DOHH2 (cell line): ENCODE measurements around the gene MT2A.

Source experiments
- H3F3A ChIP-seq: fragments of 200-600 bp; sonication (generic), shearing (Covaris generic); 2 replicates; pipeline ENCODE4 v1.6.0; 2016; ENCODE audit warnings: antibody characterized with exemption, mild to moderate bottlenecking; ENCODE audit not compliant: control insufficient read depth, insufficient read depth
- H3K27ac ChIP-seq: fragments of 200-600 bp; sonication (generic); 2 replicates; pipeline ENCODE4 v1.5.1; 2014; ENCODE audit warnings: low read depth, mild to moderate bottlenecking, low read length, moderate library complexity
- H3K27me3 ChIP-seq: fragments of 200-600 bp; sonication (generic); 2 replicates; pipeline ENCODE4 v1.6.1; 2014; ENCODE audit warnings: mild to moderate bottlenecking, low read length, mixed read lengths; ENCODE audit not compliant: control insufficient read depth
- H3K36me3 ChIP-seq: fragments of 200-600 bp; sonication (generic); 2 replicates; pipeline ENCODE4 v1.6.1; 2014; ENCODE audit warnings: mild to moderate bottlenecking, low read length, moderate library complexity, mixed read lengths; ENCODE audit not compliant: control insufficient read depth
- H3K4me1 ChIP-seq: fragments of 200-600 bp; sonication (generic); 2 replicates; pipeline ENCODE4 v1.6.1; 2014; ENCODE audit warnings: mild to moderate bottlenecking, low read length, mixed read lengths; ENCODE audit not compliant: control insufficient read depth
- H3K4me2 ChIP-seq: fragments of 200-600 bp; sonication (generic); 2 replicates; pipeline ENCODE4 v1.6.0; 2014; ENCODE audit warnings: mild to moderate bottlenecking, low read length, moderate library complexity
- H3K4me3 ChIP-seq: fragments of 200-600 bp; sonication (generic); 2 replicates; pipeline ENCODE4 v1.5.1; 2014; ENCODE audit warnings: mild to moderate bottlenecking, low read length, mixed read lengths
- H3K79me2 ChIP-seq: fragments of 200-600 bp; sonication (generic); 2 replicates; pipeline ENCODE4 v1.6.1; 2014; ENCODE audit warnings: mild to moderate bottlenecking, low read length, mixed read lengths; ENCODE audit not compliant: control insufficient read depth
- H3K9me2 ChIP-seq: fragments of 200-600 bp; sonication (generic); replicated peaks from 2 replicates; pipeline ENCODE4 v1.6.1; 2014; ENCODE audit warnings: mild to moderate bottlenecking, low read length, mixed read lengths; ENCODE audit not compliant: control insufficient read depth
- H3K9me3 ChIP-seq: fragments of 200-600 bp; sonication (generic); 2 replicates; pipeline ENCODE4 v1.6.1; 2014; ENCODE audit warnings: antibody characterized with exemption, low read length, mixed read lengths; ENCODE audit not compliant: control insufficient read depth, insufficient read depth
- H4K20me1 ChIP-seq: fragments of 200-600 bp; sonication (generic); 2 replicates; pipeline ENCODE4 v1.6.0; 2014; ENCODE audit warnings: low read depth, mild to moderate bottlenecking, antibody characterized with exemption, low read length, moderate library complexity; ENCODE audit not compliant: control insufficient read depth, insufficient read depth
- EZH2phosphoT487 ChIP-seq: fragments of 200-600 bp; sonication (generic); IDR thresholded peaks from 2 replicates; pipeline ENCODE4 v1.6.1; 2017; ENCODE audit warnings: borderline replicate concordance, mild to moderate bottlenecking, antibody characterized with exemption, low read length, moderate library complexity, mixed read lengths
- TF ChIP-seq, protein P1 (sequence below): fragments of 200-600 bp; sonication (generic); IDR thresholded peaks from one replicate; pipeline ENCODE4 v1.5.1; 2014; ENCODE audit warnings: antibody characterized with exemption, mild to moderate bottlenecking, low read depth, low read length; ENCODE audit not compliant: poor library complexity, severe bottlenecking

MT2A gene

GRCh38 chr16:56632156-56632847 is 23.9 kb downstream of the MT2A start, which contains the start of gene MT1M:
Gene MT1M (plus strand): TSS chr16:56632659. CDS start chr16:56632732, 73 bp downstream.
- no peak within 1 kb of the TSS for H3K27ac ChIP-seq
- no peaks in the 10 kb centered on the region for H3K9me3 ChIP-seq
- no peak within 1 kb of the TSS for H3K4me2 ChIP-seq
- no peaks in the 10 kb centered on the region for H3K4me1 ChIP-seq
- H4K20me1 ChIP-seq, result no peaks in the 10 kb centered on the region
- TF ChIP-seq EZH2phosphoT487, result no peak
- TF ChIP-seq, protein P1, sequence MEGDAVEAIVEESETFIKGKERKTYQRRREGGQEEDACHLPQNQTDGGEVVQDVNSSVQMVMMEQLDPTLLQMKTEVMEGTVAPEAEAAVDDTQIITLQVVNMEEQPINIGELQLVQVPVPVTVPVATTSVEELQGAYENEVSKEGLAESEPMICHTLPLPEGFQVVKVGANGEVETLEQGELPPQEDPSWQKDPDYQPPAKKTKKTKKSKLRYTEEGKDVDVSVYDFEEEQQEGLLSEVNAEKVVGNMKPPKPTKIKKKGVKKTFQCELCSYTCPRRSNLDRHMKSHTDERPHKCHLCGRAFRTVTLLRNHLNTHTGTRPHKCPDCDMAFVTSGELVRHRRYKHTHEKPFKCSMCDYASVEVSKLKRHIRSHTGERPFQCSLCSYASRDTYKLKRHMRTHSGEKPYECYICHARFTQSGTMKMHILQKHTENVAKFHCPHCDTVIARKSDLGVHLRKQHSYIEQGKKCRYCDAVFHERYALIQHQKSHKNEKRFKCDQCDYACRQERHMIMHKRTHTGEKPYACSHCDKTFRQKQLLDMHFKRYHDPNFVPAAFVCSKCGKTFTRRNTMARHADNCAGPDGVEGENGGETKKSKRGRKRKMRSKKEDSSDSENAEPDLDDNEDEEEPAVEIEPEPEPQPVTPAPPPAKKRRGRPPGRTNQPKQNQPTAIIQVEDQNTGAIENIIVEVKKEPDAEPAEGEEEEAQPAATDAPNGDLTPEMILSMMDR, result no peak
- no peaks in the 10 kb centered on the region for H3F3A ChIP-seq
- H3K36me3 ChIP-seq, result no peaks in the 10 kb centered on the region
- no peaks in the 10 kb centered on the region for H3K9me2 ChIP-seq
- H3K4me3 ChIP-seq, result no peak within 1 kb of the TSS
- H3K27me3 ChIP-seq, result peaks cover 56% of the 10 kb centered on the region
- no peaks in the 10 kb centered on the region for H3K79me2 ChIP-seq

DNA sequence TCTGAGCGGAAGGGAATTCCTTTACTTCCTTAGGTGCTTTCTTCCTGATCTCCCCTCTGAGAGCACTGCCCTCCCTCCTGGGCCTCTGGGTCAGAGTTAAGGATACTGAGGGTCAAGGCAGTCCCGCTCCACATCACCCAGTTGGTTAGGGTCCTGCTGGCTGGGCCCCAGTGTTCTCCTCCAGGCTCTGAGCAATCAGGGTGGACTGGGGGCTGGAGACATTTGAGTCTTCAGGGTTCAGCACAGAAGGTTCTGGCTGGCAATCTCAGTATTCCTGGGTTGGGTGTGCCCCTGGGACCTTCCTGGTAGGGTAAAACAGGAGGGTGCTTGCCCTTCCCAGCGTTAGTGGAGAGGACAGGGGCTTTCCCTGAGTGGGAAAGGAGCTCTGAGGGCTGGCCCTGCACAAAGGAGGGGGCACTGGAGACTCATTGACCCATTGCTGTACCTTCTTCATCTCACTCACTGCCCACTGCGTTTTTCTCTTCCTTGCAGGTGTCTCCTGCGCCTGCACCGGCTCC is 24.5 kb downstream of the MT2A start:
- Histone ChIP-seq H3K27me3 (peaks cover 60% of the 10 kb centered on the region), H3K4me2 (no peak overlapping the region), H3K79me2 (no peaks in the 10 kb centered on the region), H3K9me2 (no peaks in the 10 kb centered on the region), H3K9me3 (no peaks in the 10 kb centered on the region), H3F3A (no peaks in the 10 kb centered on the region), H3K36me3 (no peaks in the 10 kb centered on the region), H3K27ac (no peak overlapping the region), H4K20me1 (no peaks in the 10 kb centered on the region), H3K4me1 (no peaks in the 10 kb centered on the region), H3K4me3 (no peak overlapping the region)
- TF ChIP-seq EZH2phosphoT487, result no peak
- TF ChIP-seq, protein P1, result no peak

GRCh38 chr16:56633535-56633934 is 25.2 kb downstream of the MT2A start:
- H3K9me2 ChIP-seq, result no peaks in the 10 kb centered on the region
- H3K27me3 ChIP-seq, result peaks cover 61% of the 10 kb centered on the region
- no peak overlapping the region for H3K27ac ChIP-seq
- H3K9me3 ChIP-seq, result no peaks in the 10 kb centered on the region
- no peaks in the 10 kb centered on the region for H3K36me3 ChIP-seq
- no peaks in the 10 kb centered on the region for H3K4me1 ChIP-seq
- H3K4me2 ChIP-seq, result no peak overlapping the region
- H3F3A ChIP-seq, result no peaks in the 10 kb centered on the region
- H3K4me3 ChIP-seq, result no peak overlapping the region
- TF ChIP-seq, protein P1, result no peak
- TF ChIP-seq EZH2phosphoT487, result no peak
- H4K20me1 ChIP-seq, result no peaks in the 10 kb centered on the region
- no peaks in the 10 kb centered on the region for H3K79me2 ChIP-seq
